GM18505 (cell line): ENCODE data around the gene SLC35F3.
"Not testable (repeated sequence)": the region's sequence is repeated elsewhere in the genome, so short reads cannot be mapped to it uniquely, and the experiment has no call there.

Source experiments
- ATAC-seq: cut with Tn5 transposase; IDR thresholded peaks from one replicate; pipeline ENCODE4 v1.9.1; 2021; ENCODE audit not compliant: unreplicated experiment
- POLR2A ChIP-seq: IDR thresholded peaks from 4 replicates; pipeline ENCODE4 v1.6.1; 2011; ENCODE audit warnings: borderline replicate concordance; ENCODE audit not compliant: insufficient read depth, insufficient read length; ENCODE audit errors: extremely low read depth

Gene SLC35F3

GRCh38 chr1:234093107-234093506 lies 188.6 kb downstream of the SLC35F3 start:
- TF ChIP-seq POLR2A = no peak
- ATAC-seq = no peak

GRCh38 chr1:234093741-234094140 lies 189.3 kb downstream of the SLC35F3 start:
- no peak for TF ChIP-seq POLR2A

GRCh38 chr1:234094172-234094571 lies 189.7 kb downstream of the SLC35F3 start:
- ATAC-seq = no peak
- no peak for TF ChIP-seq POLR2A

More at GRCh38 chr1:234093741-234094140, 189.3 kb downstream of the SLC35F3 start:
- no peak for ATAC-seq

- no peak for TF ChIP-seq POLR2A
- no peak for ATAC-seq
Measured at GRCh38 chr1:234096161-234096770, 191.8 kb downstream of the SLC35F3 start.

GRCh38 chr1:234102583-234102982 lies 198.1 kb downstream of the SLC35F3 start:
- TF ChIP-seq POLR2A = no peak
- ATAC-seq = no peak

GRCh38 chr1:234103198-234103597 lies 198.7 kb downstream of the SLC35F3 start:
- ATAC-seq = no peak
- TF ChIP-seq POLR2A = no peak

- no peak for ATAC-seq
- no peak for TF ChIP-seq POLR2A
Measured at GRCh38 chr1:234106032-234106431, 201.6 kb downstream of the SLC35F3 start.

GRCh38 chr1:234107416-234108021 lies 203.0 kb downstream of the SLC35F3 start:
- no peak for TF ChIP-seq POLR2A
- ATAC-seq = no peak

- ATAC-seq = no peak
- TF ChIP-seq POLR2A = no peak
Measured at GRCh38 chr1:234108921-234109320, 204.4 kb downstream of the SLC35F3 start.

- no peak for ATAC-seq
- no peak for TF ChIP-seq POLR2A
Measured at GRCh38 chr1:234109840-234110239, 205.4 kb downstream of the SLC35F3 start.

- TF ChIP-seq POLR2A = no peak
- no peak for ATAC-seq
Measured at GRCh38 chr1:234111458-234112142, 207.1 kb downstream of the SLC35F3 start.

GRCh38 chr1:234114648-234115307 lies 210.3 kb downstream of the SLC35F3 start:
- no peak for TF ChIP-seq POLR2A
- ATAC-seq = no peak

GRCh38 chr1:234118911-234119310 lies 214.4 kb downstream of the SLC35F3 start:
- ATAC-seq = no peak
- no peak for TF ChIP-seq POLR2A

GRCh38 chr1:234119431-234119830 lies 215.0 kb downstream of the SLC35F3 start:
- TF ChIP-seq POLR2A = no peak
- no peak for ATAC-seq

GRCh38 chr1:234120327-234120944 lies 216.0 kb downstream of the SLC35F3 start:
- TF ChIP-seq POLR2A = no peak

GRCh38 chr1:234121659-234122058 lies 217.2 kb downstream of the SLC35F3 start:
- not testable (repeated sequence) for ATAC-seq

More at GRCh38 chr1:234120327-234120944, 216.0 kb downstream of the SLC35F3 start:
- ATAC-seq = no peak

GRCh38 chr1:234122571-234122970 lies 218.1 kb downstream of the SLC35F3 start:
- not testable (repeated sequence) for ATAC-seq
